ENCODE data around the gene TEDC2.

DNA sequence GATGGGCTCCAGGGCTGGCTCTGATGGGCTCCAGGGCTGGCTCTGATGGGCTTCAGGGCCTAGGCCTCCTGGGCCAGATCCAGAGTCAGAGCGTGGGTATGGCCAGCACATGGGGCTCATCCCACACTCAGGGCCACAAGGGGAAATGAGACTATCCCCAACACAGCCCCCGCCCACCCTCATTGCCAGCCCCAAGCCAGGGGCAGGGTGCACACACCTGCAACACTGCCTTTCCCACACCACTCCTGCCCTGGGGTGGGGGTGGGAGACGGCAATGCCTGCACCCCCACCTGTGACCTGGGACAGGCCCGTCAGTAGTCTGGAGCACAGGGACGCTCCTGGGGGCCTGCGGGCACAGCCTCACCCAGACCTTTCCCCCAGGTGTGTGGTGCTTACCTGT, 39.5 kb downstream of the TEDC2 start:
- no peak for TF ChIP-seq ZNF274 (IDR thresholded peaks at IDR 0.05; ENCODE audit: low read depth, low read length)
- TF ChIP-seq YY1 (IDR thresholded peaks at IDR 0.05; ENCODE audit: insufficient read depth, insufficient read length): no peak
